HepG2 (cell line): ENCODE results near the gene HYAL2. TPM values are rescaled to one million over a fixed set of nuclear protein-coding genes. Genes with fewer than 3 reads are reported as not detected.

Source experiments
- BCL6 ChIP-seq: IDR thresholded peaks from 2 replicates; pipeline ENCODE4 v1.6.1; 2016; ENCODE audit warnings: missing genetic modification reagents, missing compliant biosample characterization
- GLMP ChIP-seq: sonication (generic); formaldehyde crosslinking; IDR thresholded peaks from 2 replicates; pipeline ENCODE4 v1.9.0; 2021; ENCODE audit warnings: missing genetic modification reagents, mild to moderate bottlenecking, borderline replicate concordance
- HMGXB3 ChIP-seq: sonication (generic); formaldehyde crosslinking; IDR thresholded peaks from 2 replicates; pipeline ENCODE4 v1.4.0; 2020; ENCODE audit warnings: missing genetic modification reagents, borderline replicate concordance
- NAIF1 ChIP-seq: sonication (generic); formaldehyde crosslinking; IDR thresholded peaks from 2 replicates; pipeline ENCODE4 v1.5.0; 2020; ENCODE audit warnings: mild to moderate bottlenecking, missing genetic modification reagents, borderline replicate concordance
- RBAK ChIP-seq: sonication (generic); formaldehyde crosslinking; IDR thresholded peaks from 2 replicates; pipeline ENCODE4 v1.5.1; 2020; ENCODE audit warnings: mild to moderate bottlenecking, missing genetic modification reagents
- TAF1 ChIP-seq: sonication (generic); formaldehyde crosslinking; IDR thresholded peaks from 2 replicates; pipeline ENCODE4 v1.4.0; 2020; ENCODE audit warnings: missing genetic modification reagents
- ZNF230 ChIP-seq: sonication (generic); formaldehyde crosslinking; IDR thresholded peaks from 2 replicates; pipeline ENCODE4 v1.4.0; 2020; ENCODE audit warnings: mild to moderate bottlenecking, missing genetic modification reagents
- ZNF337 ChIP-seq: sonication (generic); formaldehyde crosslinking; IDR thresholded peaks from 2 replicates; pipeline ENCODE4 v1.5.1; 2020; ENCODE audit warnings: missing genetic modification reagents, low read depth, mild to moderate bottlenecking, borderline replicate concordance
- ZNF781 ChIP-seq: sonication (generic); formaldehyde crosslinking; IDR thresholded peaks from 2 replicates; pipeline ENCODE4 v1.5.1; 2020; ENCODE audit warnings: borderline replicate concordance, mild to moderate bottlenecking, missing genetic modification reagents; ENCODE audit errors: not compliant biosample characterization
- polyA plus RNA-seq, 8 experiments: library from polyadenylated mRNA; depleted of rRNA in 3 of 8; stranded (reverse) in 7 of 8; unstranded in 1 of 8; fragments of >200 nt; fragmentation: Illumina TruSeq in 4 of 8; extraction: Trizol in 4 of 8; gene quantifications; 2 replicates each; pipeline versions ENCODE4 v1.2.1 to v1.2.3, GENCODE V29; 2011 to 2016; ENCODE audit warnings: low read depth in 4 of 8, missing spikeins in 1 of 8, mixed read lengths in 1 of 8; ENCODE audit not compliant: insufficient read depth in 1 of 8
- total RNA-seq, 5 experiments: library from RNA; depleted of rRNA; stranded (reverse); fragments of >200 nt; fragmentation: Illumina TruSeq; extraction: Trizol; gene quantifications; 2 replicates each; pipeline ENCODE4 v1.2.3, GENCODE V29; 2016; ENCODE audit warnings: low read depth in 1 of 5
- TF ChIP-seq, protein P1 (sequence below): sonication (generic); formaldehyde crosslinking; conservative IDR thresholded peaks from 2 replicates; pipeline ENCODE4 v1.5.0; 2020; ENCODE audit warnings: missing genetic modification reagents
- TF ChIP-seq, protein P2 (sequence below): IDR thresholded peaks from 2 replicates; pipeline ENCODE4 v1.6.1; 2016; ENCODE audit warnings: missing biosample characterization, missing genetic modification reagents, low read depth
- TF ChIP-seq, protein P3 (sequence below): IDR thresholded peaks from 2 replicates; pipeline ENCODE4 v1.4.0; 2020; ENCODE audit warnings: mild to moderate bottlenecking, missing genetic modification reagents
- TF ChIP-seq, protein P4 (sequence below): sonication (generic); formaldehyde crosslinking; IDR thresholded peaks from 2 replicates; pipeline ENCODE4 v1.9.0; 2021; ENCODE audit warnings: missing genetic modification reagents, borderline replicate concordance

HYAL2 gene
- total and polyA plus RNA-seq, 2 of the 13 experiments (the other 11 are each of a cell fraction or from before 2014, with no cell fraction given) = 76.2 to 102 TPM

DNA sequence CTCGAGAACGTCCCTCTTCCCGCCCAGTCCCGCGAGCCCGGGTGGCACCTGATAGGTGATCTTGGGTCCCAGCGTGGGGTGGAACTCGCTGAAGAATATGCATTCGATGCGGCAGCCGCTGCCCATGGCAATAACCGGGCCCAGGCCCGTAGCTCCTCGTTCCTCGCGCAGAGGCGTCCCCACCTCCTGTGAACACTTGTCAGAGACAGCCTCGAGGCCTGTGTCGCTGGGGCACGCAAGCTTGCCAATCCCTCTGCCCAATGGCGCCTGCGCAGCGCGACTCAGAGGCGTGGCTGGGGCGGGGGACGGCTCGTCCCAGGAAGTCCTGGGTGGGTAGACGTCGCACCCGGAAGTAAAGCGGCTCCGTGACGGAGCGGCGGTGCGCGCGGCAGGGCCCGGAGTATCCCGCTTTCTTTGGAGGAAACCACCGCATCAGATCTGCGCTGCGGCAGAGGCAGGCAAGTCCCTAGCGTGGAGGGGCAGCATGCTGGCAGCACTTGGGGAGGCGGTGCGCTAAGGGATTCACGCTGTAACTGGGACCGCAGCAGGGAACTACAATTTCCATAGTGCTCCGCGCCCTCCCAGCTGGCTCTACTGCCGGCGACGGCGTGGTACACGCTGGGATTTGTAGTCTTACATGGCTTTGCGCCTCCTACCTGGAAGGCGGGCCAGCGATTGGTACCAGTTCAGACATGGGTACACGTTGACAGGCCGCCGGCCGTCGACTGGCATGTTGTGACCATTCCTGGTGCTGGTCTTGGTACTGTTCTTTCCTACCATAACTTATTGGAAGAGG is 28.2 kb upstream of the HYAL2 start, which contains the start of the genes CYB561D2 and NPRL2 (continued):
- no peak for TF ChIP-seq GLMP (CRISPR knock-in tag)
- peak; percentile 96 for TF ChIP-seq ZNF230 (CRISPR knock-in tag)
- peak; percentile 99 for TF ChIP-seq ZNF781 (CRISPR knock-in tag)
- TF ChIP-seq ZNF337 (CRISPR knock-in tag) = peak; percentile 70; the same call in 1 of the 2 replicates
- TF ChIP-seq, protein P1, sequence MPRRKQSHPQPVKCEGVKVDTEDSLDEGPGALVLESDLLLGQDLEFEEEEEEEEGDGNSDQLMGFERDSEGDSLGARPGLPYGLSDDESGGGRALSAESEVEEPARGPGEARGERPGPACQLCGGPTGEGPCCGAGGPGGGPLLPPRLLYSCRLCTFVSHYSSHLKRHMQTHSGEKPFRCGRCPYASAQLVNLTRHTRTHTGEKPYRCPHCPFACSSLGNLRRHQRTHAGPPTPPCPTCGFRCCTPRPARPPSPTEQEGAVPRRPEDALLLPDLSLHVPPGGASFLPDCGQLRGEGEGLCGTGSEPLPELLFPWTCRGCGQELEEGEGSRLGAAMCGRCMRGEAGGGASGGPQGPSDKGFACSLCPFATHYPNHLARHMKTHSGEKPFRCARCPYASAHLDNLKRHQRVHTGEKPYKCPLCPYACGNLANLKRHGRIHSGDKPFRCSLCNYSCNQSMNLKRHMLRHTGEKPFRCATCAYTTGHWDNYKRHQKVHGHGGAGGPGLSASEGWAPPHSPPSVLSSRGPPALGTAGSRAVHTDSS (CRISPR knock-in tag) = peak; percentile 26; the same call in 1 of the 2 replicates
- no peak; the same call in 1 of the 2 replicates for TF ChIP-seq BCL6 (CRISPR knock-in tag)
- no peak for TF ChIP-seq RBAK (CRISPR knock-in tag)
- TF ChIP-seq, protein P2, sequence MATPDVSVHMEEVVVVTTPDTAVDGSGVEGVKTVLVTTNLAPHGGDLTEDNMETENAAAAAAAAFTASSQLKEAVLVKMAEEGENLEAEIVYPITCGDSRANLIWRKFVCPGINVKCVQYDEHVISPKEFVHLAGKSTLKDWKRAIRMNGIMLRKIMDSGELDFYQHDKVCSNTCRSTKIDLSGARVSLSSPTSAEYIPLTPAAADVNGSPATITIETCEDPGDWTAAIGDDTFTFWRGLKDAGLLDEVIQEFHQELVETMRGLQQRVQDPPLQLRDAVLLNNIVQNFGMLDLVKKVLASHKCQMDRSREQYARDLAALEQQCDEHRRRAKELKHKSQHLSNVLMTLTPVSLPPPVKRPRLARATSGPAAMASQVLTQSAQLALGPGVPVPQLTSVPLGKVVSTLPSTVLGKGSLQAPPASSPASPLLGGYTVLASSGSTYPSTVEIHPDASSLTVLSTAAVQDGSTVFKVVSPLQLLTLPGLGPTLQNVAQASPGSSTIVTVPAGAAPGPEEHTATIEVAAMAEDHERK (CRISPR knock-in tag) = peak; percentile 83
- TF ChIP-seq, protein P3, sequence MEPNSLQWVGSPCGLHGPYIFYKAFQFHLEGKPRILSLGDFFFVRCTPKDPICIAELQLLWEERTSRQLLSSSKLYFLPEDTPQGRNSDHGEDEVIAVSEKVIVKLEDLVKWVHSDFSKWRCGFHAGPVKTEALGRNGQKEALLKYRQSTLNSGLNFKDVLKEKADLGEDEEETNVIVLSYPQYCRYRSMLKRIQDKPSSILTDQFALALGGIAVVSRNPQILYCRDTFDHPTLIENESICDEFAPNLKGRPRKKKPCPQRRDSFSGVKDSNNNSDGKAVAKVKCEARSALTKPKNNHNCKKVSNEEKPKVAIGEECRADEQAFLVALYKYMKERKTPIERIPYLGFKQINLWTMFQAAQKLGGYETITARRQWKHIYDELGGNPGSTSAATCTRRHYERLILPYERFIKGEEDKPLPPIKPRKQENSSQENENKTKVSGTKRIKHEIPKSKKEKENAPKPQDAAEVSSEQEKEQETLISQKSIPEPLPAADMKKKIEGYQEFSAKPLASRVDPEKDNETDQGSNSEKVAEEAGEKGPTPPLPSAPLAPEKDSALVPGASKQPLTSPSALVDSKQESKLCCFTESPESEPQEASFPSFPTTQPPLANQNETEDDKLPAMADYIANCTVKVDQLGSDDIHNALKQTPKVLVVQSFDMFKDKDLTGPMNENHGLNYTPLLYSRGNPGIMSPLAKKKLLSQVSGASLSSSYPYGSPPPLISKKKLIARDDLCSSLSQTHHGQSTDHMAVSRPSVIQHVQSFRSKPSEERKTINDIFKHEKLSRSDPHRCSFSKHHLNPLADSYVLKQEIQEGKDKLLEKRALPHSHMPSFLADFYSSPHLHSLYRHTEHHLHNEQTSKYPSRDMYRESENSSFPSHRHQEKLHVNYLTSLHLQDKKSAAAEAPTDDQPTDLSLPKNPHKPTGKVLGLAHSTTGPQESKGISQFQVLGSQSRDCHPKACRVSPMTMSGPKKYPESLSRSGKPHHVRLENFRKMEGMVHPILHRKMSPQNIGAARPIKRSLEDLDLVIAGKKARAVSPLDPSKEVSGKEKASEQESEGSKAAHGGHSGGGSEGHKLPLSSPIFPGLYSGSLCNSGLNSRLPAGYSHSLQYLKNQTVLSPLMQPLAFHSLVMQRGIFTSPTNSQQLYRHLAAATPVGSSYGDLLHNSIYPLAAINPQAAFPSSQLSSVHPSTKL (CRISPR knock-in tag) = peak; percentile 54; the same call in 1 of the 2 replicates
- peak; percentile 84 for TF ChIP-seq TAF1 (CRISPR knock-in tag)
- TF ChIP-seq HMGXB3 (CRISPR knock-in tag) = peak; percentile 82
- TF ChIP-seq, protein P4, sequence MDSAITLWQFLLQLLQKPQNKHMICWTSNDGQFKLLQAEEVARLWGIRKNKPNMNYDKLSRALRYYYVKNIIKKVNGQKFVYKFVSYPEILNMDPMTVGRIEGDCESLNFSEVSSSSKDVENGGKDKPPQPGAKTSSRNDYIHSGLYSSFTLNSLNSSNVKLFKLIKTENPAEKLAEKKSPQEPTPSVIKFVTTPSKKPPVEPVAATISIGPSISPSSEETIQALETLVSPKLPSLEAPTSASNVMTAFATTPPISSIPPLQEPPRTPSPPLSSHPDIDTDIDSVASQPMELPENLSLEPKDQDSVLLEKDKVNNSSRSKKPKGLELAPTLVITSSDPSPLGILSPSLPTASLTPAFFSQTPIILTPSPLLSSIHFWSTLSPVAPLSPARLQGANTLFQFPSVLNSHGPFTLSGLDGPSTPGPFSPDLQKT = no peak
- TF ChIP-seq NAIF1 (CRISPR knock-in tag) = peak; percentile 53; the same call in 1 of the 2 replicates
